NCI-H1092 treated with DMSO at 0.1 percent for 48 hours (cell line): ENCODE results near the gene CAPN9.
"Not testable (repeated sequence)": the region's sequence is repeated elsewhere in the genome, so short reads cannot be mapped to it uniquely, and the experiment has no call there.

Experiments
- DNase-seq: peaks from one replicate; lab custom pipeline; 2025; lab: John Stamatoyannopoulos, UW

CAPN9 gene

DNA sequence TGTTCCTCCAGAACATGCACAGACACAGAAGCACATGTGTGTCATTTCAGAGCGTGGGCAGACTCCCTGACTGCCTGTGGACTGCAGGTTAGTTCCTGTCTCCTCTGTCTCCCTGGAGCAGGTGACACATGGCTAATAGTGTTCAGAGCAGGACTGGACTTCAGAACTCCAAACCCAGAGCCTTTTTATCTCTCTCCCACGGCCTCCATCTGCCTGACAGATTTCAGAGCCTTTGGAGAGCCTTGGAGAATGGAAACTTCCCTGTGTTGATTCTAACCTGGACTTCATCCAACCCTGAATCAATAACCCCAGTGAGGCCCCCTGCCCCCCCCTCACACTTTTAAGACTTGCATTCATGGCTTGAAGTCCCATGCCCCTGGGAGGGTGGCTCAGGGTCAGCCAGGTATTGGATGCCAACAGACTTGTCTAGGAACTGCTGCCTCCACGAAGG is 76.8 kb downstream of the CAPN9 start:
- no peak for DNase-seq

GRCh38 chr1:230824551-230824918 is 77.3 kb downstream of the CAPN9 start:
- DNase-seq, result no peak

GRCh38 chr1:230824919-230825721 is 77.9 kb downstream of the CAPN9 start:
- no peak for DNase-seq

DNA sequence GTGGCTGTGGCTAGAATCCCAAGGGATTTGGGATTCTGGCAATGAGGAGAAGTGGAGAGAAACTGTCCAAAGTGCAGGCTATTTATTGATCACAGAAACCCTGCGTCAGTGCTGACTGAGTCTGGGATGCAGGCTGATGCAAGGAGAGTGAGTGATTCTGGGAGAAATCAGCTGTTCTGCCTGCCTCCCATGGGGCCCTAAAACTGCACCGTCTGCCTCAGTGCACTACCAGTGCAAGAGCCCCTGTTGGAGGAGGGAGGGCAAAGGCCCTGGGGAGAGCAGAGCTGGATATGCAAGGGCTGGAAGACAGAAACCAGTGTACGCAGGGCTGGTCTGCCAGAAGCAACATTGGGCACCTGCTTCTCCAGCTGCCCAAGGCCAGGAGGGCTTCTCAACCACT is 78.6 kb downstream of the CAPN9 start:
- no peak for DNase-seq

GRCh38 chr1:230826166-230826875 is 79.1 kb downstream of the CAPN9 start:
- DNase-seq, result no peak

GRCh38 chr1:230827081-230827681 is 80.0 kb downstream of the CAPN9 start:
- peak; percentile 25 for DNase-seq

DNA sequence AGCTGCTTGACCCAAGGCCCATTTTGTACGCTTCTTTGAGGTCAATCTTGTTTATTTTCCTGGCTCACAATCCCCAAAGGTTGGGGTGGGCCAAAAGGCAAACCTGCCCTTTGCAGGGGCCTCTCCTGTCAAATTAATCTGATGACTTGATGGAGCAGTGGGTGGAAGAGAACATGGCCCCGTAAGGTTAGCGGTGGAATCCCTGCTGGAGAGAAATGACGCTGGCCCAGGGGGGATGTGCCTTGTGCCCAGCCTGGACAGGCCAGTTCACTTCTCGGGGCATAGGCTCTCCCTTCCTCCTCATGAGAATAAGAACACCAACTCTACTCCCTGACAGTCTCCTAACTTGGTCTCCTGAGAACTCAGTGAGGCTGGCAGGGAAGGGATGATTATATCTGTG is 80.6 kb downstream of the CAPN9 start:
- no peak for DNase-seq

GRCh38 chr1:230828421-230828820 is 81.2 kb downstream of the CAPN9 start:
- DNase-seq, result no peak

DNA sequence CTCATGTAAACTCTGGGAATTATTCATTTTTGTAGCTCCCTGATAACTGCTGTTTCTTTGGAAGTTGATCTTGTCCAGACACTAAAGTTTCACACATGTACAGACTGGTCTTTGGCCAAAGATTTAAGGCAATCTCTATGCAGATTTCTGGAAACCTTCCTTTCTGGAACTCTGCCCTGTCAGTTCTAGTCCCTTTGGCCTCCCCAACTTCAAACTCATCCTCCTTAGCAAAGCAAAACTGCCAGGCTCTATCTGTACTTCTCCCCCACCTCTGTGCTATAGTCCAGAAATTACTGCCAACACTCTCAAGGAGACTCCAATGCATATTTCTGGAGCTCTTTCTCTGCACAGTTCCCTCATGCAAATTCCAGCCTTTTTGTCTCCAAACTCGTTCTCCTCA is 84.6 kb downstream of the CAPN9 start:
- no peak for DNase-seq

GRCh38 chr1:230832476-230832875 is 85.3 kb downstream of the CAPN9 start:
- DNase-seq, result no peak

GRCh38 chr1:230833511-230833910 is 86.3 kb downstream of the CAPN9 start:
- no peak for DNase-seq

DNA sequence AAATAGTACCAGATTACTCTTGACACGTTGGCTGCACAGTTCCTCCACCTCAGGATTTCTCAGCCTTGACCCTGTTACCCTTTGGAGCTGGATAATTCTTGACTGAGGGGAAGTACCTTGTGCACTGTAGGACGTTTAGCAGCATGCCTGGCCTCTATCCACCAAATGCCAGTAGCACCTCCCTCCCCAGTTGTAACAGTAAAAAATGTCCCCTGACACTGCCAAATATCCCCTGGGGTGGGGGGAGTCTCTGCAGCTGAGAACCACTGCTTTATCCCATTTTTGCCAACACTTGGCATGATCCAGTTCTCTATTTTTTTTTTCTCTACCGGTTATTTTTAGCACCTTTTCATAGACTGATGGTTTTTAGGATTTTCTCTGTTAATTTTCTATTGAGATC is 87.1 kb downstream of the CAPN9 start:
- DNase-seq, result no peak

DNA sequence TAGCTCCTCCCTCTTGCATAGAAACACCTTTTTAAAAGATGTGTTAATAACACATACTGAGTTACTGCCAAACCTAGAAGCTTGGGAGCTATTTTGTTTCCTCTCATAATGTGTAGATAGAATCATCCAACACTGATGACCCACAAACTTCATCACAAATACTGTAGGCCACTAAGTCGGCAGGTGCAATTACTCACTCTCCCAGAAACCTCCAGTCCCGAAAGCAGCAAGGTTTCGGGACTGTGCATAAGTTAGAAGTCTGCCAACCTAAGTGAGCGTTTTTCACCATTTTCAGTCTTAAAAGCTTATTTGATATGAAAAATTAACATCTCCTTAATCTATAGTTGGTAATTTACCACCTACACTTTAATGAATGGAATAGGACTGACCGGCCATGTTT is 89.2 kb downstream of the CAPN9 start:
- DNase-seq, result no peak

GRCh38 chr1:230836793-230837192 is 89.6 kb downstream of the CAPN9 start:
- DNase-seq, result no peak

GRCh38 chr1:230839173-230839572 is 92.0 kb downstream of the CAPN9 start:
- no peak for DNase-seq

DNA sequence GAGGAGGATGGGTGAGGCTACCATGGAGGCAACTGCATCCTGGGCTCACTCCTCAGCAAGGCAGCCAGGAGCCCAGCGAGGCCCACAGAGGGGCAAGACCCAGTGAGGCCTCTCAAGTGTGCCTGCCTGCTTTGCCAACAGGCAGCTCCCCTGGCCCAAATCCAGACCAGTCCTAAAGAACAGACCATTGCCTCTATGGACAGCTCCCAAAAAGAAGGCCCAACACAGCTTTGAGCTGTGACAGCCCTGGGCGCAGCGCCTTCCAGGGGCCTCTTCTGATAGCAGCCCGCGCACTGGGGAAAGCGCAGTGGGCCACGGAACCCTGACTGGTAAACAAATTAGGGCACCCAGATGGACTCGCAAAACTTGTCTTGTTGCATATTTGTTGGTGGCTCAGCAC is 95.6 kb downstream of the CAPN9 start:
- no peak for DNase-seq

- DNase-seq, result no peak
Observed at GRCh38 chr1:230843503-230844309, 96.5 kb downstream of the CAPN9 start.

DNA sequence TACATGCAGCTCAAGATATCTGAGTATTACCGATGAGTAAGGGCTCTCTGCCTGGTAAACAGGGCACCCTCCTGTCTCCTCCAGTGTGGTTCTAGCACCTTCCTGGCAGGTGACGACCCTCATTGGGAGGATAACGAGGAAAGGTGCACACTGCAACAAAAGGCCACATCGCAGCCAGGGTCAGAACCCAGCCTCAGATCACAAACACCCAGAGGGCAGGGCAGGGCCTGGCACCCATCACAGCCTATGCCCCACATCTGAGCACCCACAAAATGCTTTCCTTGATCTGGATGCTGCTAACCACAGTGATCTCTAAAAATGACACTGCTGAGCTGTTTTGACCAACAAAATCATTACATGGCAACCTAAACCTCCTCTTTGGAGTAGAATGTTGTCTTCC is 97.4 kb downstream of the CAPN9 start:
- DNase-seq, result no peak

GRCh38 chr1:230845184-230845583 is 98.0 kb downstream of the CAPN9 start:
- not testable (repeated sequence) for DNase-seq

DNA sequence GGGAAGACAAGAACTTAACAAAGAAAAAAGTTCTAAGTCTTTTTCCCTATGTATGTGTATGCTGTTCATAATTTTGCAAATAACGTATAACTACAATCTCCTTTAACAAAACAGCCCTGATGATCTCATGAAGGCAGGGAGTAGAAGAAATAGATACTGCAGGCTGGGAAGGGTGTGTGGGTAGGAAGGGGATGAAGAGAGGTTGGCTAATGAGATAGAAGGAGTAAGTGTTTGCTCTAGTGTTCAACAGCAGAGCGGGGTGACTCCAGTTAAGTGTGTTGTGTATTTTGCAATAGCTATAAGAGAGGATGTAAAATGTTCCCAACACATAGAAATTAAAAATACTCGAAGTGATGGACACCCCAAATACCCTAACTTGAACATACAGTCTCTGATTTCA is 101.0 kb downstream of the CAPN9 start:
- DNase-seq, result no peak

DNA sequence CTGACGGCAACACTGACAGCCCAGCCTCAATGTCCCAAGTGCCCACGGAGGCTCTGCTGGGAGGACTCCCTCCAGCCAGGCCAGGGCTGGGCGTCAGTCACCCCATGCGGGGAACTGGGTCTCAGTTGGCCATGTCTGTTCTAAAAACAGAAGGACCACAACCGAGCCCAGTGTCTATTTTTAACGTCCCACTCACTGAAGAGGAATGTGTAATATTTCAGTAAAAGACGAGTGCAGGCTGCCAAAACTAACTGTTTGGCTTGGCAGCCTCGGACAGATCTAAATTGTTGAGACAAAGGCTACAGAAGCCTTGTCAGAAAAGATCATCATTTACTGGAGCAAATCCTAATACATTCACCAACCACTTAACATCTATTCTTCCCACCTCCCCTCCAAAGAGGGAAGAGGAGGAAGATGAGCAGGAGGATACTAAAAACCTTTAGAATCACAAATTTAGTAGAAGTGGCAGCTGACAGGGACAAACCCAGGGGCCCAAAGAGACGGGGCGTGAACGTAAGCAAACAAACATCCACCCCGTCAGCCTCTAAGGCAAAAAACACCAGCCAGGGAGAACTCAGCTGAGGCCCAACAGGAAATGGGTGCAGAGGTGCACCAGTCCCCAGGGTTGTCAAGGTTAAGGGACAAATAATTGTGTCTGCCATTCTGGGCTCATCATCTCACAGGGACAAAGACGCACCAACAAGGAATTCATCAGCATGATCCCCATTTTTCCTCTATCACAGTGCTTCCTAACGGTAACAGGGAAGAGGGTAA is 102.5 kb downstream of the CAPN9 start:
- DNase-seq, result no peak

DNA sequence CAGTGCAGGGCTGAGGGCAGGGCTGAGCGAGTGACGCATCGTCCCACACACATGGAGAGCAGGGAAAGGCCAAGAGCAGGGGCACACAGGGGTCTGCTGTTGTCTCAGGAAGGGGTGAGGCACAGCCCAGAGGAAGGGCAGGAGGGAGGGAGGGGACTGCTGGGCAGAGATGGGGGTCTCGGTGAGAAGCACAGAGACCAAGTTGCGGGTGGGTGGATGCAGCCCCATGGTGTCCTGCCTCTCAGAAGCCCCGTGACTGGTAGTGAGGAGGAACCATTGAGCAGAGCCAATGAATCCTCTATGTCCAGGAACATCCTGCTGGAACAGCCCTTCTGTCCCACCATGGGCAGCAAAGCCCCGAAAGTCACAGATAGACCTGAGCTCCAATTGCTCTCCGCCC is 103.4 kb downstream of the CAPN9 start:
- no peak for DNase-seq
